ENCODE measurements around the gene IRF4.

IRF4 gene

DNA sequence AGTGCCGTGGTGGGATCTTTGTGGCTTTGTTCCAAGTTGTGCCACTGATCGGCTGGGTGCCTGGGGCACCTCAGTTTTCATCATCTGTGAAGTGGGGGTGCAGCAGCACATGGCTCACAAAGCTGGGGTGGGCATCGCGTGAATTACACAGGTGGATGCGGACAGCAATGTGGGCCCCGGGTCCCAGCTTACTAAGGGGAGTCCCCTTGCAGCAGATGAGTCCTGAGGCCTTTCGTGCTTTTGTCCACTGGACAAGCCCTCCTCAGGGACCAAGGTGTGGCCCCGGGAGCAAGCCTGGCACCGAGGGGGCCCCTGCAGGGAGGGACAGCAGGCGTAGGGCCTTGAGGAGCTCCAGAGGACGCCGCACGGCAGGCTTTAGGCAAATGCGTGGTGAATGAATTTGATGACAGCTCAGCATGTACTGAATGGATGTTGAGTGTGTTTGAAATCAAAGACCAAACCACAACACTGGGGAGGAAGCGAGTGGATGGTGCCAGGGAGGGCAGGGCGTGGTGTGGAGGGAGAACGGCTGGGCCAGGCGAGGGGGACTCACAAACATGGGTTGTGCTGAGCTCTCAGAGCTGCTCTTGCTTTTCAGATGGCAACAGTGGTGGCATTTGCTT, 53.2 kb downstream of the IRF4 start:
- DNase-seq: no peak

DNA sequence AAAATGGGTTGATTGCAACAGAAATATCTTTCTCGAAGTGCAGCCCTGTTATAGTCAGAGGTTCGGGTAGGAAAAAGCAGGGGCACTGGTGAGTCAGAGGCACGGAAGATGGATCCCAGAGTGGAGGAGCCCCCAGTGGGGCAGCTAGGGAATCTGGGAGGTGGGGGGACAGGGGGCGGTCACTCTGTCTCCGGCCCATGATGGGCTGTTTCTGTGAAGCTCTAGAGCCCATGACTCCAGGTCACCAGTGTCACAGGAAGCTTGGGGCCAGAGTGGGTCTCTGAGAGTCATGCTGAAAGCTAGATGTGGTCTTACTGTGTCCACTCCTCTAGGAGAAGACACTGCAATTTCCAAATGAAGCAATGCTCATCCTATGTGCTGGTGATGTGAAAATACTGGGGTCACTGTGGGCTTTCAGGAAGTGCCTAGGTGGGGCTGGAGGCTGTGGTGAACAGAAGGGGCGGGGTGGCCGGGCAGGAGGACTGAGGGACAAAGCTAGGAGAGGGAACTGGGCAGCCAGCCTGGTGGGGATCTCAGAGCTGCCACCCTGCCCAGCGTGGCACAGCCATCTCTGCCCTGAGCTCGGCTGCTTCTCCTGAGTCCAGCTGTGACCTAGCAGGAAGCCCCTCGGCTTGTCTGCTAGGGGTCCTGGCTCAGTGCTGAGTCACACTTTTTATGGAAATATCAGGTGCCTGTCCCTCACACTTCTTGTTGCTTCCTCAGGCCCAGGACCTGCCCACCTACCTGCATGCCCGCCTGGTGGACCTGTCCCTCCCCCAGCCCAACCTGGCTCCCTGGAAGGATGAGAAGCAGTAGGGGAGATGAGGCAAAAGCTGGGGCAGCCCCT, 54.2 kb downstream of the IRF4 start:
- no peak for DNase-seq

DNA sequence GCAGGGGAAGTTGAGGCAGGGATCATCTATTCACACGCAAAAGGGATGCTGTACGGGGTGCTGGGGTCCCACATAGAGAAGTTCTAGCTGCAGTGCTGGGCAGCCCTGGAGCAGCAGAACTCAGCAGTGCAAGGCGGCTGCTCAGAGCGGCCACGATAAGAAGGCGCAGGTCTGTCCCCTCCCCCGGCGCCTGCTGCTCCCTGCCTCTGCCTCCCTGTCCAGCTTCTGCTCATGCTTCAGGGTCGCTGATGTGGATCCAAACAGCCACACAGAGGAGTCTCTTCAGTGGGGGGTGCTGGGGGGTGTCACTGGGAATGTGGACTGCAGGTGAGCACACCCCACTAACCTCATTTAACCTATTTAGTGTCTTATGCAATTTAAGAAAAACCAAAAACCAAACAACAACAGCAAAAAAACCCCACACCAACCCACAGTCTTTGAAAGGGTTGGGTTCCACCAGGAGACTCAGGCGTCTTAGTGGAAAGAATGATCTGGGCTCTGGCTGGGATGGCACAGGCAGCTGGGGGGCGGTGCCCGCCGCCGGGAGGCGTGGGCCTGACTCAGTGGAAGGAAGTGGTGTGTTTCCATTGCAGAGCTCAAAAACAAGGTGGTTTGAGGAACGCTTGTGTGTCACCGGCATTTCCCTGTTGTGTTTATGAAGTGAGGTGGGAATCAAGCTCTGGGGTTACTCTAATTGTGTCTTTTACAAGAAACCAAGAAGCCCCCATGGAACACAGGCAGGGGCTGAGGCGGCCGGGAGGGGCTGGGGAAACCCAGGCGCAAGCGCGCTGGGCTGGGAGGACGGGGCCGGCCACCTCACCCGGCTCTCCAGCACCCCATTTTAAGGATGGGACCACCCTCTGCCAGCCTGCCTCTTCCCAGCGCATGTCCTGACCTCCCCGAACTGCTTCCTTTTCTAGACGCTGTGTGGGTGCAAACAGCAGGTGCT, 55.1 kb downstream of the IRF4 start:
- no peak for DNase-seq

DNA sequence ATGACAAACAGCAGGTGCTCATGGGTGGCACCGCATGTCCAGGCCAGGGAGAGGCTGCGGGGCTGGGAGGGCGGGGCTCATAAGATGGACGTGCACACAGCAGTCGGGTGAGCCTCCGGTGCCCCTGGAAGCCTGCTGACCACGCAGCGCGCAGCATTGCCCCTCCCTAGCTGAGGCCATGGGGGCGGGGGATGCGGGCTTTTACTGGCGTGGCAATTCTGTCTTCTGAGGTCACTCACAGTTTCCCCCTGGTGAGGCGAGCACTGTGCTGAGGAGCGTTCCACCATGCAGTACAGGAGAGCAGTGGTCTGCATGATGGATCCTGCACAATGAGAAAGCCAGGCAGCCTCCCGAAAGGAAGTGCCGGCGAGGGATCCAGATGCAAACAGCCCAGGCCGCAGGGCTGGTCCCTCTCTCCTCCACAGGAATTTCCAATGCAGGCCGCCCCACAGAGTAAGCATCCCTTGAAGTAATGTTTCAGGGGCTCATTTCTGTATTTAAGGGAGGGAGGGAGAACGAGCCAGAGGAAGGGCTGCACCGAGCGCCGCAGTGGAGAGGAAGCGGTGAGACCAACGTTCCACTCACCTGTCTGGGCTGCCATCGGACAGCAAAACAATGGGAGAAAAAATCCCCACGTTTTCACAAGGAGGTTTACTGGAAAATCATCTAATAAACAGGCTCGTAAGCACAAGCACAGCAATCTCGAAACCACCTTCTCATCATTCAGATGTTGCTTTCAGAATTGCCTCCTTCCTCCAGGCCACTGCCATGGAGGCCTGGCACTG, 56.0 kb downstream of the IRF4 start:
- DNase-seq: no peak

DNA sequence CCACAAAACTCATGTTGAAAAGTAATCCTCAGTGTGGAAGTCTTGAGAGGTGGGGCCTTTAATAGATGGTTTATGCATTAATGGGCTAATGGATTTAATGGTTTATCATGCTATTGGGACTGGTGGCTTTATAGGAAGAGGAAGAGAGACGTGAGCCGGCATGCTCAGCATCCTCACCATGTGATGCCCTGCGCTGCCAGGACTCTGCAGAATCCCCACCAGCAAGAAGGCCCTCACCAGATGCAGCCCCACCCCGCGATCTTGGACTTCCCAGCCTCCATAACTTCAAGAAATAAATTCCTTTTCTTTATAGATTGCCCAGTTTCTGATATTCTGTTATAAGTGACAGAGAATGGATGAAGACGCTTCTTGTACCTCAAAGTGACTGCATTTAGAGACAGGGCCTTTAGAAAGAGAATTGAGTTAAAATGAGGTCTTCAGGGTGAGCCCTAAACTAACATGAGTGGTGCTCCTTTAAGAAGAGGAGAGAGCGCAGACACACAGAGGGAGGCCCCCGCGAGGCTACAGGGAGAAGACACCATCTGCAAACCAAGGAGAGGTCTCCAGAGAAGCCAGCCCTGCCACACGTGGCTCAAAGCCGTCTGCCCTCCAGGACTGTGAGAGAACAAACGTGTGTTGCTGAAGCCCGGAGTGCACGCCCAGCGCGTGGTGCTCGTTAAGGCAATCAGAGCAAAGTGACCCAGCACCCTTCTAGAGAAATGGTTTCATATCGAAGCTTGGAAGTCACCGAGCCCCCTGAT, 56.9 kb downstream of the IRF4 start:
- DNase-seq: no peak

DNA sequence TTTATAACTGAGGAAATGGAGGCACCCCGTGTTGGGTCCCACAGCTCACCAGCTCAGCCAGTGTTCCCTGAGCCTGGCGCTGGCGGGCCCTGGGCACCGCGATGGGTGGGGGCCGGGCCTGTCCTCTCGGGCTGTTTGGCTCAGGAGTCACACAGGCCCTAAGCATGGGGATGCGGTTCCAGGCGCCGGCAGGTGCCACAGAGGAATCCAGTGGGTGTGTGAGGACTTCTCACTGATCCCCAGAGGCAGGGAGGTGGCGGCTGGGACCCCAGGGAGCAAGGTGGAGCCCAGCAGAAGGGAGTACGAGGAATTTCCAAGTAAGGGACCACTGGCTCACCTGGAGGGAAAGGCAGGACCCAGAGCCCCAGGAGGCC, 57.5 kb downstream of the IRF4 start:
- no peak for DNase-seq

DNA sequence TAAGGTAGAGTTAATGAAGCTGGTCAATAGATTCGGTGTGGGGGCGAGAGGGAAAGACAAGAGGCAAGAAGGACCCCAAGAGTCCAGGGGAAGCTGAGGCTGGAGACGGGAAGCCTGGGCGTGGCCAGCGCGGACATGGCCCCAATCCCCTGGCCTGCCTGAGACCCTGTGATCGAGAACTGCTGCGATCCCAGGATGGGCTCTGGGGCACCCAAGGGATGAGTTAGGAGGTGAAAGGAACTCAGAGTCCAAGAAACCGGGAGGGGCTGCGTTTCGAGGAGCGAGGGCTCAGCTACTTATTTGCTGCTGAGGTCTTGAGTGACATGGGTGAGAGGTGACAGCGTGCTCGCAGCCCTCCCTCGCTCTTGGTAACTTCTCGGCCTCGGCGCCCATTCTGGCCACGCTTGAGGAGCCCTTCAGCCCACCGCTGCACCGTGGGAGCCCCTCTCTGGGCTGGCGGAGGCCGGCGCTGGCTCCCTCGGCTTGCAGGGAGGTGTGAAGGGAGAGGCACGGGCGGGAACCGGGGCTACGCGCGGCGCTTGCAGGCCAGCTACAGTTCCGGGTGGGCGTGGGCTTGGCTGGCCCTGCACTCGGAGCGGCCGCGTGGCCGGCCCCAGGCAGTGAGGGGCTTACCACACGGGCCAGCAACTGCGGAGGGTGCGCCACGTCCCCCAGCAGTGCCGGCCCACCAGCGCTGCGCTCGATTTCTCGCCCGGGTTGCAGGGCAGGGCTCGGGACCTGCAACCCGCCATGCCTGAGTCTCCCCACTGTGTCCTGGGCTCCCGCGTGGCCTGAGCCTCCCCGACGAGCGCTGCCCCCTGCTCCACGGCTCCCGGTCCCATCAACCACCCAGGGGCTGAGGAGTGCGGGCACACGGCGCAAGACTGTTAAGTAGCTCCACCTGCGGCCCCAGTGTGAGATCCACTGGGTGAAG, 58.2 kb downstream of the IRF4 start:
- no peak for DNase-seq

DNA sequence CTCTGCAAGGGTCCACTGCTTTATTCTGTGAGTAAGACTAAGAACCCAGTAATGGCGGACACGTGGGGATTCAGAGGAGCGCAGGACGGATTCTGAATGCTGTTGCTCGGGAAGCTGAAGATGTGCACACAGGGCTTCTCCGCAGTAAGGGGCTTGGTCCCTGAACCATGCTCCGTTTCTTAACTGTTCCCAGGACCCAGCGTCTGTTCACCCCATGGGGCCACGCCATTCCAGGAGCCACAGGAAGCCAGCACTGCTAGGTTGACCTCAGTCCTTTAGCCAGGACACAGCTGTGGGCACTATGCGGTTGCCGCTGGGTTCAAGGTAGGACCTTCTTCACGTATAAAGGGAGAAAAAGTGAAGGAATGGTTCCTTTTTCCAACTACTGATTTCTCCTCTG, 59.8 kb downstream of the IRF4 start:
- no peak for DNase-seq

DNA sequence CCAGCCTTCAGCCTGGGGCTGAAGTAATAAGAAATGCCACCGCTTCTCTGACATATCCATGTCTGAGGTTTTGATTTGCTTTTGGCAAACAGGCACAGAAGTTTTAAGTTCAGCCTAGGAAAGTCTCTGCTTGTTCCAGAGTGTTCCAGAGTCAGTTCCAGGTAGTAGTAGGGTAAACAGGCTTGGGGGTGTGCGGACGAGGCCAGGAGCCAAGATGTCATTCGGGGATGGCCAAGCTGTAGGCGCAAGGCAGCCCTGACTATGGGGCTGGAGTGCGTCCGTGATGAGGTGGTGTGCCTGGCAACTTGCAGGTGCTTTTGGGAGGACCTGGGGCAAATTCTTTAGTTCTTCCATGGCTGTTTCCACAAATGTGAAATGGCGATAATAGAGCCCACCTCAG, 60.3 kb downstream of the IRF4 start:
- no peak for DNase-seq

DNA sequence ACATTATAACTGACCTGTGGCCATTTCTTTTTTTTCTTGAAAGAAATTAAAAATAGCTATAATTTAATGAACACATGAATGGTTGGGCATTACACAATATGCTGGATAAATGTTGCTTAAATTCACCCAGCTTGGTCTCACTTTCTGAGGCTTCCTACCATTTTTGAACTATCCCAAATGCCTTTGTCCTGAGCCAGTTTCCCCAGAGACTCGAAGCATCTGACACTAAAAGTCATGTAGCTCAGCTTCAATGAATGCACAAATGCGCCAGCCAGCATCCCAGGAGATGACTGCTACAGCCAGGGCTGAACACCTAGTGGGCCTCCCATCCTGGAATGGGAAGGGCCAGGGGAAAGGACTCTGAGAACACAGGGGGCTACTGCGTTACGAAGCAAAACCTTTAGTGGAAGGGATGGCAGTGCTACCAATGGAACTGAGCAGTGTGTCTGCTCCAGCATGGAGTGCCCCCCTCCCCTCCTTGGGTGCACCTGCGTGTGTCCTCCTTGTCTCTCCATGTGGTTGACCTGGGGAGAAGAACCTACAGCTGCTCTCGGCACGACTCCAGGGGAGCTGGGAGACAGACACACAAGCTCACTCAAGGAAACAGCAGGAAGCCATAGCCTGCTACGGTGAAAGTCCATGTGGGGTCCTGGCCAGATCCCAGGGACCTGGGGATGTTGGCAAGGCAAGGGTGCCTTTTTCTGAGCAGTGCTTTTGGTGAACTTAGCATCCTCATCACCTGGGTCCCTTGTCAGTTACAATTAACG, 60.9 kb downstream of the IRF4 start:
- DNase-seq: no peak

DNA sequence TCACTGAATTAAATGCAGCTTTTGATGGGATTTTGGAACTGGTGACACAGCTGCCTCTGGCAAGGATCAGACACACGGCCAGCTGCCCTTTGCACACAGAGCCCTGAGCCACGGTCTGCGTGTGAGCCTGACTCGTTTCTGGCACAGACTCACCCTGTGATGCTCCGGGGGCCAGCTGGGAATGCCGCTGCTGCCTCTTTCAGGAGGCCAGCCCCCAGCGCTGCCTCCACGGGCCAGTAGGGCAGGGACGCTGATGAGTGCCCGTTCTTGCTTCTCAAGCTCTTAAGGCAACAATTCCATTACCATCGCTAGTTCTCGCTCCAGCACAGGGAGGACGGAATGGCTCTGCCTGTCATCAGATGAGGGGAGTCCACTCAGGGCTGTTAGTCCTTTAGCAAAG, 61.6 kb downstream of the IRF4 start:
- DNase-seq: no peak

DNA sequence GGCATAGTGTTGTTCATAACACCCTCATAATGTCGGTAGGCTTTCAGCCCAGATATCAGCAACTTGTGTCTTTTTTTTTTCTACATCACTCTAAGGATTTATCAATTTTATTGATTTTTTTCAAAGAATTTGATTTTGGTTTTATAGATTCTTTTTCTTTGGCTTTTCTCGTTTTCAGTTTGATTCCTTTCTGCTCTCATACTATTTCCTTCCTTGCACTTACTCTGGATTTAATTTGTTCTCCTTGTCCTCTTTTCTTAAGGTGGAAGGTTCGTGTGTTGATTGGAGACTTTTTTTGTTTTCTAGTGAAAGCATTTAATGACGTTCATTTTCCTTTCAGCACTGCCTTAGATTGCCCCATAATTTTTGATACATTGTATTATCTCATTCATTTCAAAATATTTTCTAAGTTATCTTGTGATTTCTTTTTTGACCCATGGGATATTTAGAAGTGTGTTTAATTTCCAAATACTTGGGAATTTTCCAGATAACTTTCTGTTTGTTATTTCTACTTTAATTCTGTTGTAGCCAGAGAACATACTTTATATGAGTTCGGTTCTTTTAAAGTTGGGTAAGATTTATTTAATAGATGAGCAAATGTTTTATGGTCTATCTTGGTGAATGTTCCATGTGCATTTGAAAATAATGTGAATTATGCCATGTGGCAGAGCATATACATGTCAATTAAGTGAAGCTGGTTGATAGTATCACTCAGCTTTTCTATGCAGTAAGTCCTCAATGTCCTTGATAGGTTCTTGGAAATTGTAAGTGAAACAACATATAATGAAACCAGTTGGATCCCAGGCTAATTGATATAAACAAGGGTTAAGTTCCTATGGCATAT, 62.8 kb downstream of the IRF4 start:
- no peak for DNase-seq

DNA sequence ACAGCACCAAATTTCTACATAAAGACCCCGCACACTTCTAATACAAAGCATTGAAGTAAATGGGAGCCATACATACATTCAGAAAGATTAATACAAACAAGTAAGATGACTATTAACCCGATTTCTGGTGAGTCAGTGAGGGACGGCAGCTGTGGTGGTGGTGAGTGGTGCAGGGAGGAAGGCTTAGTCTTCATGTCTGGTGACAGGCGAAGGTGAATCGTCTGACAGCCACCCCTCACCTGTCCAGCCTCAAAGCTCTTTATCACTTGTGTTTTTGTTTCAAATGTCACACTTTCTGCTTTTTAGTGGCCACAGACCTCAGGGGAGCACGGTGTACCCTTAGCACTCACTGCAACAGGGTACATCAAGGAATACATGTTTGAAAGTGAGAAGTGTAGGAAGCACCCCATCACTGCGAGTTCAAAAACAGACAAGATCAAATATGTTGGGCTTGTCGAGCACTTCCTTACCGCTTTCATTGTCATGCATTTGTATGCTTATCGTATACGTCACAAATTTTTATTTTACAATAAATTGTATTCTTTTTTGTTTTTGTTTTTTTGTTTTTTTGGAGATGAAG, 63.5 kb downstream of the IRF4 start:
- DNase-seq: no peak

DNA sequence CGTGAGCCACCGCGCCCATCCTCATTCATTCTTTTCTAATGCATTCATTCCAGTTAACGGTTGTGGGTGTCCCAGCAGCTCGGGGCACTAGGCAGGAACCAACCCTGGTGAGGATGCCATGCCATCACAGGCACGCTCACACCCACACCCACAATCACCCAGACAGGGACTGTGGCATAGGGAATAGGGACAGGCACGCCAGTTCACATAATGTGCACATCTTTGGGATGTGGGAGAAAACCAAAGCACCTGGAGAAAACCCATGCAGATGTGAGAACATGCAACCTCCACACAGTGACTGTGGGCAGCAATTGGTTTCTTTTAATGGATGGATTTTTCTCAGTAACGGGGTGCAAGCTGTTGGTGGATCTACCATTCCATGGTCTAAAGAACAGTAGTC, 64.3 kb downstream of the IRF4 start:
- DNase-seq: no peak

DNA sequence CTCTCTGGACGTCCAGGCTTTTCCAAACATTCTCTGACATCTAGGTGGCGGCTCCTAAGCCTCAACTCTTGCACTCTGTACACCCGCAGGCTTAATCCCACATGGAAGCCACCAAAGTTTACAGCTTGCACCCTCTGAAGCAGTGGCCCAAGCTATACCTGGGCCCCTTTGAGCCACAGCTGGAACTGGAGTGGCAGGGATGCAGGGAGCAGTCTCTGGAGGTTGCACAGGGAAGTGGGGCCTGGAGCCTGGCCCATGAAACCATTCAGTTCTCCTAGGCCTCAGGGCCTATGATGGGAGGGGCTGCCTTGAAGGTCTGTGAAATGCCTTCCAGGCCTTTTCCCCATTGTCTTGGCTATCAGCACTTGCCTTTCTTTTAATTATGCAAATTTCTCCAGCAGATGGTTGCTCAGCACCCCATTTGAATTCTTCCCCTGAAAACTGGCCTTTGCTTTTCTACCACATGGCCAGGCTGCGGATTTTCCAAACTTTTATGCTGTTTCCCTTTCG, 64.9 kb downstream of the IRF4 start:
- no peak for DNase-seq

DNA sequence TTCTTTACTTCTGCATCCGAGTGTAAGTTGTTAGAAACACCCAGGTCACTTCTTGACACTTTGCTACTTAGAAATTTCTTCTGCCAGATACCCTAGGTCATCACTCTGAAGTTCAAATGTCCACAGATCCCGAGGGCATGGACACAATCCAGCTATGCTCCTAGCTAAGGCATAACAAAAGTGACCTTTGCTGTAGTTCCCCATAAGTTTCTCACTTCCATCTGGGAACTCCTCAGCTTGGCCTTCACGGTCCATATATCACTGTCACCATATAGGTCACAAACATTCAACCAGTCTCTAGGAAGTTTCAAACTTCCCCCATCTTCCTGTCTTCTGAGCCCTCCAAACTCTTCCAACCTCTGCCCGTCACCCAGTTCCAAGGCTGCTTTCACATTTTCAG, 65.3 kb downstream of the IRF4 start:
- DNase-seq: no peak
